OCI-LY7 (cell line): ENCODE results near the gene SLC24A4.

Source experiments
- EZH2phosphoT487 ChIP-seq: fragments of 200-600 bp; sonication (generic); IDR thresholded peaks from 2 replicates; pipeline ENCODE4 v1.6.1; 2018; ENCODE audit warnings: low read depth, borderline replicate concordance, mild to moderate bottlenecking, mixed run types, antibody characterized with exemption, low read length, moderate library complexity, mixed read lengths
- TF ChIP-seq, protein P1 (sequence below): fragments of 200-600 bp; sonication (generic); conservative IDR thresholded peaks from 2 replicates; pipeline ENCODE4 v1.5.1; 2014; ENCODE audit warnings: mild to moderate bottlenecking, antibody characterized with exemption, low read length, moderate library complexity, mixed read lengths

DNA sequence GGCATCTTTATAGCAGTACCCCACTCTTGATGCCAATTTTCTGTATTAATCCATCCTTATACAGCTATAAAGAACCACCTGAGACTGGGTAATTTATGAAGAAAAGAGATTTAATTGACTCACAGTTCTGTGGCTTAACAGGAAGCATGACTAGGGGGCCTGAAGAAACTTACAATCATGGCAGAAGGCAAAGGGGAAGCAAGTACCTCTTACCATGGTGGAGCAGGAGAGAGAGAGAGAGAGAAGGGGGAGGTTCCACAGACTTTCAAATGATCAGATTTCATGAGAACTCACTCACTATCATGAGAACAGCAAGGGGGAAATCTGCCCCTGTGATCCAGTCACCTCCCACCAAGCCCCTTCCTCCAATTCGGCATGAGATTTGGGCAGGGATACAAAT is 84.4 kb downstream of the SLC24A4 start:
- TF ChIP-seq, protein P1, sequence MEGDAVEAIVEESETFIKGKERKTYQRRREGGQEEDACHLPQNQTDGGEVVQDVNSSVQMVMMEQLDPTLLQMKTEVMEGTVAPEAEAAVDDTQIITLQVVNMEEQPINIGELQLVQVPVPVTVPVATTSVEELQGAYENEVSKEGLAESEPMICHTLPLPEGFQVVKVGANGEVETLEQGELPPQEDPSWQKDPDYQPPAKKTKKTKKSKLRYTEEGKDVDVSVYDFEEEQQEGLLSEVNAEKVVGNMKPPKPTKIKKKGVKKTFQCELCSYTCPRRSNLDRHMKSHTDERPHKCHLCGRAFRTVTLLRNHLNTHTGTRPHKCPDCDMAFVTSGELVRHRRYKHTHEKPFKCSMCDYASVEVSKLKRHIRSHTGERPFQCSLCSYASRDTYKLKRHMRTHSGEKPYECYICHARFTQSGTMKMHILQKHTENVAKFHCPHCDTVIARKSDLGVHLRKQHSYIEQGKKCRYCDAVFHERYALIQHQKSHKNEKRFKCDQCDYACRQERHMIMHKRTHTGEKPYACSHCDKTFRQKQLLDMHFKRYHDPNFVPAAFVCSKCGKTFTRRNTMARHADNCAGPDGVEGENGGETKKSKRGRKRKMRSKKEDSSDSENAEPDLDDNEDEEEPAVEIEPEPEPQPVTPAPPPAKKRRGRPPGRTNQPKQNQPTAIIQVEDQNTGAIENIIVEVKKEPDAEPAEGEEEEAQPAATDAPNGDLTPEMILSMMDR = no peak
- no peak for TF ChIP-seq EZH2phosphoT487
